HEK293T (cell line): ENCODE data around the gene DPCD.

Experiments used
- CTCF ChIA-PET: fragments of 350-600 bp; formaldehyde crosslinking; extraction: SDS; loops from one replicate; lab custom pipeline; 2021; ENCODE audit warnings: antibody characterized with exemption, inconsistent platforms; lab: Yijun Ruan, JAX
- POLR2A ChIA-PET: fragments of 350-600 bp; formaldehyde crosslinking; extraction: SDS; loops from one replicate; lab custom pipeline; 2020; ENCODE audit warnings: antibody characterized with exemption, inconsistent platforms; lab: Yijun Ruan, JAX
- DNase-seq: peaks from one replicate; pipeline ENCODE4 v3.0.0; 2012; ENCODE audit warnings: mixed read lengths; ENCODE audit errors: extremely low spot score
- ARNT ChIP-seq: fragments of 450-650 bp; IDR thresholded peaks from 2 replicates; pipeline ENCODE4 v1.6.1; 2017; ENCODE audit warnings: mild to moderate bottlenecking
- BHLHE40 ChIP-seq: fragments of 450-650 bp; IDR thresholded peaks from 2 replicates; pipeline ENCODE4 v1.6.1; 2016; ENCODE audit warnings: mild to moderate bottlenecking, moderate library complexity, borderline replicate concordance
- CTBP1 ChIP-seq: fragments of 450-650 bp; IDR thresholded peaks from 2 replicates; pipeline ENCODE4 v1.6.1; 2016; ENCODE audit warnings: borderline replicate concordance
- ELF4 ChIP-seq: fragments of 450-650 bp; IDR thresholded peaks from 2 replicates; pipeline ENCODE4 v1.6.1; 2017; ENCODE audit warnings: antibody characterized with exemption
- FOXA1 ChIP-seq: fragments of 450-650 bp; IDR thresholded peaks from 2 replicates; pipeline ENCODE4 v1.6.1; 2016; ENCODE audit warnings: mild to moderate bottlenecking
- FOXK2 ChIP-seq: fragments of 450-650 bp; IDR thresholded peaks from 2 replicates; pipeline ENCODE4 v1.6.1; 2016; ENCODE audit warnings: mild to moderate bottlenecking
- FOXM1 ChIP-seq: fragments of 450-650 bp; IDR thresholded peaks from 2 replicates; pipeline ENCODE4 v1.6.1; 2017; ENCODE audit warnings: mild to moderate bottlenecking, borderline replicate concordance
- HDGF ChIP-seq: fragments of 450-650 bp; IDR thresholded peaks from 2 replicates; pipeline ENCODE4 v1.6.1; 2017; ENCODE audit warnings: antibody characterized with exemption, borderline replicate concordance
- L3MBTL2 ChIP-seq: fragments of 450-650 bp; conservative IDR thresholded peaks from 2 replicates; pipeline ENCODE4 v1.6.1; 2016; ENCODE audit warnings: mild to moderate bottlenecking
- LEF1 ChIP-seq: fragments of 450-650 bp; IDR thresholded peaks from 2 replicates; pipeline ENCODE4 v1.6.1; 2017; ENCODE audit warnings: mild to moderate bottlenecking, borderline replicate concordance
- NFRKB ChIP-seq: fragments of 450-650 bp; IDR thresholded peaks from 2 replicates; pipeline ENCODE4 v1.6.1; 2016; ENCODE audit warnings: mild to moderate bottlenecking, moderate library complexity
- PKNOX1 ChIP-seq: fragments of 450-650 bp; IDR thresholded peaks from 2 replicates; pipeline ENCODE4 v1.6.1; 2016
- SP1 ChIP-seq: fragments of 450-650 bp; IDR thresholded peaks from 2 replicates; pipeline ENCODE4 v1.6.1; 2017
- SUZ12 ChIP-seq: fragments of 450-650 bp; IDR thresholded peaks from 2 replicates; pipeline ENCODE4 v1.6.1; 2016; ENCODE audit warnings: mild to moderate bottlenecking
- TARDBP ChIP-seq: fragments of 450-650 bp; IDR thresholded peaks from 2 replicates; pipeline ENCODE4 v1.6.1; 2016
- ZNF384 ChIP-seq: fragments of 450-650 bp; IDR thresholded peaks from 2 replicates; pipeline ENCODE4 v1.6.1; 2016

The DPCD gene

GRCh38 chr10:101619983-101620382 is 31.9 kb downstream of the DPCD start:
- CTCF ChIA-PET, result no interaction called here
- no peak for TF ChIP-seq BHLHE40
- TF ChIP-seq FOXK2, result no peak
- TF ChIP-seq FOXA1, result no peak
- TF ChIP-seq PKNOX1, result no peak
- TF ChIP-seq LEF1, result no peak
- no peak for TF ChIP-seq ZNF384
- no peak for TF ChIP-seq TARDBP
- no peak for TF ChIP-seq CTBP1
- no peak for TF ChIP-seq ARNT
- TF ChIP-seq HDGF, result no peak
- no peak for TF ChIP-seq NFRKB
- TF ChIP-seq SUZ12, result no peak
- no peak for TF ChIP-seq L3MBTL2
- no peak for TF ChIP-seq FOXM1
- TF ChIP-seq SP1, result no peak
- TF ChIP-seq ELF4, result no peak
- no peak for DNase-seq
- POLR2A ChIA-PET, result no interaction called here

GRCh38 chr10:101623528-101623927 is 35.4 kb downstream of the DPCD start:
- ChIA-PET CTCF (no interaction called here), POLR2A (interaction anchor here (1.1 kb wide), 1 partner anchor 9 kb away, joined by 3 read pairs; no protein-coding TSS in a partner anchor)
- TF ChIP-seq FOXM1, result no peak
- TF ChIP-seq ELF4, result no peak
- TF ChIP-seq FOXK2, result no peak
- no peak for TF ChIP-seq NFRKB
- TF ChIP-seq ZNF384, result no peak
- no peak for TF ChIP-seq PKNOX1
- no peak for TF ChIP-seq BHLHE40
- TF ChIP-seq ARNT, result no peak
- TF ChIP-seq SP1, result no peak
- TF ChIP-seq L3MBTL2, result no peak
- no peak for TF ChIP-seq TARDBP
- no peak for TF ChIP-seq CTBP1
- TF ChIP-seq FOXA1, result no peak
- TF ChIP-seq LEF1, result no peak
- TF ChIP-seq SUZ12, result no peak
- TF ChIP-seq HDGF, result no peak
- DNase-seq, result no peak

- POLR2A ChIA-PET, result no interaction called here
- no peak for DNase-seq
- TF ChIP-seq BHLHE40, result no peak
- TF ChIP-seq ARNT, result no peak
- TF ChIP-seq CTBP1, result no peak
- TF ChIP-seq LEF1, result no peak
- TF ChIP-seq SP1, result no peak
- no peak for TF ChIP-seq L3MBTL2
- no peak for TF ChIP-seq FOXA1
- TF ChIP-seq HDGF, result no peak
- no peak for TF ChIP-seq FOXM1
- TF ChIP-seq PKNOX1, result no peak
- no peak for TF ChIP-seq NFRKB
- no peak for TF ChIP-seq FOXK2
- TF ChIP-seq SUZ12, result no peak
- no peak for TF ChIP-seq ELF4
- CTCF ChIA-PET, result no interaction called here
Observed at GRCh38 chr10:101624526-101625102, 36.5 kb downstream of the DPCD start.

GRCh38 chr10:101625821-101626412 is 37.8 kb downstream of the DPCD start:
- CTCF ChIA-PET, result no interaction called here
- POLR2A ChIA-PET, result no interaction called here
- TF ChIP-seq FOXK2 (no peak), ZNF384 (no peak), NFRKB (no peak), CTBP1 (no peak), FOXA1 (no peak), PKNOX1 (no peak), ARNT (no peak), SP1 (no peak), HDGF (no peak), ELF4 (no peak), TARDBP (no peak), LEF1 (no peak), BHLHE40 (no peak), FOXM1 (no peak), L3MBTL2 (no peak), SUZ12 (no peak)
- no peak for DNase-seq

GRCh38 chr10:101629837-101630632 is 41.9 kb downstream of the DPCD start:
- ChIA-PET POLR2A (no interaction called here), CTCF (interaction anchor here (0.9 kb wide), 1 partner anchor 27 kb away, joined by 3 read pairs; no protein-coding TSS in a partner anchor)
- no peak for TF ChIP-seq L3MBTL2
- TF ChIP-seq TARDBP, result no peak
- no peak for TF ChIP-seq CTBP1
- no peak for TF ChIP-seq FOXK2
- TF ChIP-seq ARNT, result no peak
- TF ChIP-seq SP1, result no peak
- TF ChIP-seq ELF4, result no peak
- TF ChIP-seq PKNOX1, result no peak
- no peak for TF ChIP-seq SUZ12
- TF ChIP-seq HDGF, result no peak
- no peak for TF ChIP-seq LEF1
- TF ChIP-seq BHLHE40, result no peak
- no peak for TF ChIP-seq NFRKB
- DNase-seq, result no peak
